Progenitor cell of endocrine pancreas (in vitro differentiated cells): ENCODE data around the gene DPP10. TPM values are rescaled to one million over a fixed set of nuclear protein-coding genes. Genes with fewer than 3 reads are reported as not detected.

Source experiments
- DNase-seq: peaks from one replicate; pipeline ENCODE4 v3.0.0; 2021; ENCODE audit warnings: low spot score; ENCODE audit not compliant: unreplicated experiment
- H3K27ac Mint-ChIP-seq: 2 replicates; pipeline ENCODE4 v1.8.0; 2021; ENCODE audit warnings: mild to moderate bottlenecking, moderate library complexity, mixed read lengths
- H3K27me3 Mint-ChIP-seq: 2 replicates; pipeline ENCODE4 v1.8.0; 2021; ENCODE audit warnings: mixed read lengths
- H3K36me3 Mint-ChIP-seq: 2 replicates; pipeline ENCODE4 v1.8.0; 2022; ENCODE audit warnings: mixed read lengths; ENCODE audit not compliant: insufficient read depth
- H3K4me1 Mint-ChIP-seq: 2 replicates; pipeline ENCODE4 v1.8.0; 2021; ENCODE audit warnings: low read depth, mixed read lengths
- H3K4me3 Mint-ChIP-seq: 2 replicates; pipeline ENCODE4 v1.8.0; 2021; ENCODE audit warnings: low read depth, mild to moderate bottlenecking, moderate library complexity, mixed read lengths
- H3K9me3 Mint-ChIP-seq: 2 replicates; pipeline ENCODE4 v1.8.0; 2021; ENCODE audit warnings: low read depth, mixed read lengths
- CTCF ChIP-seq: fragments of 200-600 bp; sonication (generic); IDR thresholded peaks from one replicate; pipeline ENCODE4 v1.5.0; 2021; ENCODE audit warnings: antibody characterized with exemption, mild to moderate bottlenecking; ENCODE audit not compliant: unreplicated experiment
- total RNA-seq: library from RNA; stranded (reverse); gene quantifications from 2 replicates; pipeline ENCODE4 v1.2.1, GENCODE V29; 2021

The DPP10 gene
- total RNA-seq, 1 donor from 2014 or later: 44.6 TPM

GRCh38 chr2:115389024-115389423 lies 946.6 kb downstream of the DPP10 start:
- Mint-ChIP-seq H3K9me3 (peaks cover 16% of the 10 kb centered on the region), H3K27me3 (no peaks in the 10 kb centered on the region), H3K27ac (peak overlapping the region; percentile 77), H3K4me3 (no peak overlapping the region), H3K36me3 (peaks cover 11% of the 10 kb centered on the region), H3K4me1 (peaks cover 29% of the 10 kb centered on the region)
- DNase-seq: no peak
- TF ChIP-seq CTCF: no peak

- Mint-ChIP-seq H3K36me3 (peaks cover 3% of the 10 kb centered on the region), H3K4me1 (peaks cover 32% of the 10 kb centered on the region), H3K9me3 (peaks cover 8% of the 10 kb centered on the region), H3K27me3 (no peaks in the 10 kb centered on the region), H3K27ac (peak overlapping the region; percentile 67), H3K4me3 (no peak overlapping the region)
- DNase-seq: no peak
- TF ChIP-seq CTCF: no peak
Observed at GRCh38 chr2:115389898-115390565, 947.6 kb downstream of the DPP10 start.

- Mint-ChIP-seq H3K27ac (no peak overlapping the region), H3K4me1 (peaks cover 12% of the 10 kb centered on the region), H3K36me3 (peaks cover 1% of the 10 kb centered on the region), H3K4me3 (no peak overlapping the region), H3K27me3 (no peaks in the 10 kb centered on the region), H3K9me3 (peaks cover 3% of the 10 kb centered on the region)
- no peak for TF ChIP-seq CTCF
- DNase-seq: no peak
Observed at GRCh38 chr2:115396579-115396978, 954.1 kb downstream of the DPP10 start.

GRCh38 chr2:115400940-115401339 lies 958.5 kb downstream of the DPP10 start:
- Mint-ChIP-seq H3K27ac (no peak overlapping the region), H3K36me3 (peaks cover 5% of the 10 kb centered on the region), H3K27me3 (no peaks in the 10 kb centered on the region), H3K4me3 (no peak overlapping the region), H3K4me1 (peaks cover 4% of the 10 kb centered on the region), H3K9me3 (peaks cover 6% of the 10 kb centered on the region)
- TF ChIP-seq CTCF: no peak
- DNase-seq: no peak

GRCh38 chr2:115412501-115412900 lies 970.1 kb downstream of the DPP10 start:
- H3K4me1 Mint-ChIP-seq: no peaks in the 10 kb centered on the region
- no peak for DNase-seq
- no peak overlapping the region for H3K4me3 Mint-ChIP-seq
- no peak for TF ChIP-seq CTCF
- no peak overlapping the region for H3K27ac Mint-ChIP-seq
- peaks cover 16% of the 10 kb centered on the region for H3K9me3 Mint-ChIP-seq
- H3K27me3 Mint-ChIP-seq: no peaks in the 10 kb centered on the region
- peaks cover 3% of the 10 kb centered on the region for H3K36me3 Mint-ChIP-seq
